ENCODE measurements around the gene PYGO1. TPM values are rescaled to one million over a fixed set of nuclear protein-coding genes. Genes with fewer than 3 reads are reported as not detected.

The PYGO1 gene
- total RNA-seq, 1 experiment from 2014 or later, result 0.55 TPM

DNA sequence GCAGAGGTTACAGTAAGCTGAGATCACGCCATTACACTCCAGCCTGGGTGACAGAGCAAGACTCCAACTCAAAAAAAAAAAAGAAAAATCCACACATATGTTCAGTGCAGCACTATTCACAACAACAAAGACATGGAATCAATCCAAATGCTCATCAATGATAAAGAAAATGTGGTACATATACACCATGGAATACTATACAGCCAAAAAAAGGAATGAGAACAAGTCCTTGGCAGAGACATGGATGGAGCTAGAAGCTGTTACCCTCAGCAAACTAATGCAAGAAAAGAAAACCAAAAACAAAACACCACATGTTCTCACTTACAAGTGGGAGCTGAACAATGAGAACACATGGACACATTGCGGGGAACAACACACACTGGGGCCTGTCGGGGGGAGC is 25.5 kb downstream of the PYGO1 start:
- Mint-ChIP-seq H3K4me1 (no peaks in the 10 kb centered on the region), H3K27ac (no peak overlapping the region), H3K9me3 (peaks cover 34% of the 10 kb centered on the region), H3K27me3 (ENCODE audit: low read depth) (peaks cover 3% of the 10 kb centered on the region; the same call in 1 of the 2 replicates), H3K36me3 (no peaks in the 10 kb centered on the region), H3K4me3 (no peak overlapping the region)
- no peak for ATAC-seq
- TF ChIP-seq ELF4 (CRISPR knock-in tag; IDR thresholded peaks at IDR 0.05; ENCODE audit: low read depth) (no peak), SMAD3 (CRISPR knock-in tag; IDR thresholded peaks at IDR 0.05; ENCODE audit: borderline replicate concordance) (no peak), TCF7 (CRISPR knock-in tag; IDR thresholded peaks at IDR 0.05; ENCODE audit: low read depth) (no peak), PRRX2 (CRISPR knock-in tag; IDR thresholded peaks at IDR 0.05) (no peak), SOX15 (CRISPR knock-in tag; IDR thresholded peaks at IDR 0.05) (no peak), CBFB (CRISPR knock-in tag; IDR thresholded peaks at IDR 0.05; ENCODE audit: low read depth) (no peak)
- TF ChIP-seq, protein P1, sequence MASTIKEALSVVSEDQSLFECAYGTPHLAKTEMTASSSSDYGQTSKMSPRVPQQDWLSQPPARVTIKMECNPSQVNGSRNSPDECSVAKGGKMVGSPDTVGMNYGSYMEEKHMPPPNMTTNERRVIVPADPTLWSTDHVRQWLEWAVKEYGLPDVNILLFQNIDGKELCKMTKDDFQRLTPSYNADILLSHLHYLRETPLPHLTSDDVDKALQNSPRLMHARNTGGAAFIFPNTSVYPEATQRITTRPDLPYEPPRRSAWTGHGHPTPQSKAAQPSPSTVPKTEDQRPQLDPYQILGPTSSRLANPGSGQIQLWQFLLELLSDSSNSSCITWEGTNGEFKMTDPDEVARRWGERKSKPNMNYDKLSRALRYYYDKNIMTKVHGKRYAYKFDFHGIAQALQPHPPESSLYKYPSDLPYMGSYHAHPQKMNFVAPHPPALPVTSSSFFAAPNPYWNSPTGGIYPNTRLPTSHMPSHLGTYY (CRISPR knock-in tag; IDR thresholded peaks at IDR 0.05), result no peak
- TF ChIP-seq, protein P2, sequence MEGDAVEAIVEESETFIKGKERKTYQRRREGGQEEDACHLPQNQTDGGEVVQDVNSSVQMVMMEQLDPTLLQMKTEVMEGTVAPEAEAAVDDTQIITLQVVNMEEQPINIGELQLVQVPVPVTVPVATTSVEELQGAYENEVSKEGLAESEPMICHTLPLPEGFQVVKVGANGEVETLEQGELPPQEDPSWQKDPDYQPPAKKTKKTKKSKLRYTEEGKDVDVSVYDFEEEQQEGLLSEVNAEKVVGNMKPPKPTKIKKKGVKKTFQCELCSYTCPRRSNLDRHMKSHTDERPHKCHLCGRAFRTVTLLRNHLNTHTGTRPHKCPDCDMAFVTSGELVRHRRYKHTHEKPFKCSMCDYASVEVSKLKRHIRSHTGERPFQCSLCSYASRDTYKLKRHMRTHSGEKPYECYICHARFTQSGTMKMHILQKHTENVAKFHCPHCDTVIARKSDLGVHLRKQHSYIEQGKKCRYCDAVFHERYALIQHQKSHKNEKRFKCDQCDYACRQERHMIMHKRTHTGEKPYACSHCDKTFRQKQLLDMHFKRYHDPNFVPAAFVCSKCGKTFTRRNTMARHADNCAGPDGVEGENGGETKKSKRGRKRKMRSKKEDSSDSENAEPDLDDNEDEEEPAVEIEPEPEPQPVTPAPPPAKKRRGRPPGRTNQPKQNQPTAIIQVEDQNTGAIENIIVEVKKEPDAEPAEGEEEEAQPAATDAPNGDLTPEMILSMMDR (IDR thresholded peaks at IDR 0.05), result no peak
- DNase-seq (ENCODE audit: low spot score), result no peak
- ChIA-PET POLR2A (no interaction called here), CTCF (no interaction called here)

DNA sequence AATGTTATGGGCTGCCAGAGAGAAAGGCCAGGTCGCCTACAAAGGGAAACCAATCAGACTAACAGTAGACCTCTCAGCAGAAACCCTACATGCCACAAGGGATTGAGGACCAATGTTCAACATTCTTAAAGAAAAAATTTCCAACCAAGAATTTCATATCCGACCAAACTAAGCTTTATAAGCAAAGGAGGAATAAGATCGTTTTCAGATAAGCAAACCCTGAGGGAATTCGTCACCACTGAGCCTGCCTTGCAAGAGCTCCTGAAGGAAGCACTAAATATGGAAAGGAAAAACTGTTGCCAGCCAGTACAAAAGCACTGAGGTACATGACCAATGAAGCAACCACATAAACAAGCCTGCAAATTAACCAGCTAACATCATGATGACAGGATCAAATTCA is 33.1 kb downstream of the PYGO1 start:
- Mint-ChIP-seq H3K27ac (no peak overlapping the region), H3K36me3 (peaks cover 27% of the 10 kb centered on the region)
- CTCF ChIA-PET, result no interaction called here

DNA sequence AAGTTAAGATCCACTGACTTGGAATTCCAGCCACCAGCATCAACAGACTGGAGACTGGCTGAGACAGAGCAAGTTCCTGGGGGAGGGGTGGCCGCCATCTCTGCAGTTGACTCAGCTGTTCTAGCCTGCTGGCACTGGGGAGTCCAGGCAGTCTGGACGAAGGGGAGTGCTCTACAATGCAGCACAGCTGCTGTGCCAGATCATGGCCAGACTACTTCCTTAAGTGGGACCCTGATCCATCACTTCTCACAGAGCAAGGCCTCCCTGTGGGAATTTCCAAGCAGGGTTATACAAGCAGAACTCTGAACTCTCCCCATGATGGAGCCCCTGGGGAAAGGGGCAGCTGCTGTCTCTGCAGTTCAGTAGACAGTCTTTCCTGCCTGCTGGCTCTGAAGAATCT is 35.2 kb downstream of the PYGO1 start:
- POLR2A ChIA-PET, result no interaction called here
- Mint-ChIP-seq H3K27ac (no peak overlapping the region), H3K27me3 (ENCODE audit: low read depth) (peaks cover 9% of the 10 kb centered on the region), H3K9me3 (peaks cover 39% of the 10 kb centered on the region), H3K36me3 (peaks cover 27% of the 10 kb centered on the region), H3K4me3 (no peak overlapping the region), H3K4me1 (peaks cover 4% of the 10 kb centered on the region; the same call in 1 of the 2 replicates)
- peak; percentile 16 for DNase-seq (ENCODE audit: low spot score)
- peak; percentile 73 for ATAC-seq
- CTCF ChIA-PET, result interaction anchor here (0.9 to 1.2 kb wide), 2 partner anchors 27 to 33 kb away, joined by 4 to 5 read pairs; no protein-coding TSS in a partner anchor
- no peak for TF ChIP-seq TEAD4 (CRISPR knock-in tag; IDR thresholded peaks at IDR 0.05)
- no peak for TF ChIP-seq ZNF232 (CRISPR knock-in tag; IDR thresholded peaks at IDR 0.05)
- TF ChIP-seq SMAD3 (CRISPR knock-in tag; IDR thresholded peaks at IDR 0.05; ENCODE audit: borderline replicate concordance), result no peak
- TF ChIP-seq NFATC4 (CRISPR knock-in tag; IDR thresholded peaks at IDR 0.05), result no peak
- TF ChIP-seq, protein P3, sequence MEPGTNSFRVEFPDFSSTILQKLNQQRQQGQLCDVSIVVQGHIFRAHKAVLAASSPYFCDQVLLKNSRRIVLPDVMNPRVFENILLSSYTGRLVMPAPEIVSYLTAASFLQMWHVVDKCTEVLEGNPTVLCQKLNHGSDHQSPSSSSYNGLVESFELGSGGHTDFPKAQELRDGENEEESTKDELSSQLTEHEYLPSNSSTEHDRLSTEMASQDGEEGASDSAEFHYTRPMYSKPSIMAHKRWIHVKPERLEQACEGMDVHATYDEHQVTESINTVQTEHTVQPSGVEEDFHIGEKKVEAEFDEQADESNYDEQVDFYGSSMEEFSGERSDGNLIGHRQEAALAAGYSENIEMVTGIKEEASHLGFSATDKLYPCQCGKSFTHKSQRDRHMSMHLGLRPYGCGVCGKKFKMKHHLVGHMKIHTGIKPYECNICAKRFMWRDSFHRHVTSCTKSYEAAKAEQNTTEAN (CRISPR knock-in tag; IDR thresholded peaks at IDR 0.05), result no peak
- no peak for TF ChIP-seq NR1H2 (CRISPR knock-in tag; IDR thresholded peaks at IDR 0.05)
- no peak for TF ChIP-seq FOXK1 (CRISPR knock-in tag; IDR thresholded peaks at IDR 0.05)
- TF ChIP-seq ZNF317 (CRISPR knock-in tag; IDR thresholded peaks at IDR 0.05; ENCODE audit: borderline replicate concordance, low read depth), result no peak
- no peak for TF ChIP-seq JAZF1 (CRISPR knock-in tag; IDR thresholded peaks at IDR 0.05)
- no peak for TF ChIP-seq NR2C2 (CRISPR knock-in tag; IDR thresholded peaks at IDR 0.05)

More for the DNA sequence above, 33.1 kb downstream of the PYGO1 start:
- ATAC-seq, result no peak
- no peak for DNase-seq (ENCODE audit: low spot score)
- POLR2A ChIA-PET, result no interaction called here
- no peak overlapping the region for H3K4me3 Mint-ChIP-seq
- H3K27me3 Mint-ChIP-seq (ENCODE audit: low read depth), result peaks cover 10% of the 10 kb centered on the region
- TF ChIP-seq, protein P4, sequence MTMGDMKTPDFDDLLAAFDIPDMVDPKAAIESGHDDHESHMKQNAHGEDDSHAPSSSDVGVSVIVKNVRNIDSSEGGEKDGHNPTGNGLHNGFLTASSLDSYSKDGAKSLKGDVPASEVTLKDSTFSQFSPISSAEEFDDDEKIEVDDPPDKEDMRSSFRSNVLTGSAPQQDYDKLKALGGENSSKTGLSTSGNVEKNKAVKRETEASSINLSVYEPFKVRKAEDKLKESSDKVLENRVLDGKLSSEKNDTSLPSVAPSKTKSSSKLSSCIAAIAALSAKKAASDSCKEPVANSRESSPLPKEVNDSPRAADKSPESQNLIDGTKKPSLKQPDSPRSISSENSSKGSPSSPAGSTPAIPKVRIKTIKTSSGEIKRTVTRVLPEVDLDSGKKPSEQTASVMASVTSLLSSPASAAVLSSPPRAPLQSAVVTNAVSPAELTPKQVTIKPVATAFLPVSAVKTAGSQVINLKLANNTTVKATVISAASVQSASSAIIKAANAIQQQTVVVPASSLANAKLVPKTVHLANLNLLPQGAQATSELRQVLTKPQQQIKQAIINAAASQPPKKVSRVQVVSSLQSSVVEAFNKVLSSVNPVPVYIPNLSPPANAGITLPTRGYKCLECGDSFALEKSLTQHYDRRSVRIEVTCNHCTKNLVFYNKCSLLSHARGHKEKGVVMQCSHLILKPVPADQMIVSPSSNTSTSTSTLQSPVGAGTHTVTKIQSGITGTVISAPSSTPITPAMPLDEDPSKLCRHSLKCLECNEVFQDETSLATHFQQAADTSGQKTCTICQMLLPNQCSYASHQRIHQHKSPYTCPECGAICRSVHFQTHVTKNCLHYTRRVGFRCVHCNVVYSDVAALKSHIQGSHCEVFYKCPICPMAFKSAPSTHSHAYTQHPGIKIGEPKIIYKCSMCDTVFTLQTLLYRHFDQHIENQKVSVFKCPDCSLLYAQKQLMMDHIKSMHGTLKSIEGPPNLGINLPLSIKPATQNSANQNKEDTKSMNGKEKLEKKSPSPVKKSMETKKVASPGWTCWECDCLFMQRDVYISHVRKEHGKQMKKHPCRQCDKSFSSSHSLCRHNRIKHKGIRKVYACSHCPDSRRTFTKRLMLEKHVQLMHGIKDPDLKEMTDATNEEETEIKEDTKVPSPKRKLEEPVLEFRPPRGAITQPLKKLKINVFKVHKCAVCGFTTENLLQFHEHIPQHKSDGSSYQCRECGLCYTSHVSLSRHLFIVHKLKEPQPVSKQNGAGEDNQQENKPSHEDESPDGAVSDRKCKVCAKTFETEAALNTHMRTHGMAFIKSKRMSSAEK (CRISPR knock-in tag; IDR thresholded peaks at IDR 0.05; ENCODE audit: borderline replicate concordance), result no peak
- peaks cover 44% of the 10 kb centered on the region for H3K9me3 Mint-ChIP-seq
- peaks cover 4% of the 10 kb centered on the region; the same call in 1 of the 2 replicates for H3K4me1 Mint-ChIP-seq
